SK-N-SH (cell line): ENCODE results near the gene MCTP1.

Experiments used
- GABPA ChIP-seq: IDR thresholded peaks from 2 replicates; pipeline ENCODE4 v1.4.0; 2012; ENCODE audit warnings: low read depth, mild to moderate bottlenecking
- TF ChIP-seq, protein P1 (sequence below): fragments of 200-600 bp; sonication (generic); IDR thresholded peaks from 2 replicates; pipeline ENCODE4 v1.6.1; 2017; ENCODE audit warnings: antibody characterized with exemption, mild to moderate bottlenecking, moderate library complexity

DNA sequence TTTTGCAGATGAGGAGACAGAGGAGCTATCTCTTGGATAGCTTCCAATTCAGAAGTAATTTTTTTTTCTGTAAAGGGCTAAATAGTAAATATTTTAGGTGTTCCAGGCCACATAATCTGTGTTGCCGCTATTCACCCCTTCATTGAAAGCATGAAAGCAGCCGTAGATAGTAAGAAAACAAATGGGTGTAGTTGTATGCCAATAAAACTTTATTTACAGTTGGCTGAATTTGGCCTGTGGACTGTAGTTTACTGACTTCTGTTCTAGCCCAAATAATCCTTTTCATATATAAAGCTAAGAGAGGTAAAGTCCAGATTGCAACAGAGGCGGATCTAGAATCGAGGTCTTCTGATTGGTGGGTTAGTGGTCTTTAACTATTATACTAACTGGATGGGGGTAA lies 537.5 kb downstream of the MCTP1 start:
- no peak for TF ChIP-seq GABPA
- TF ChIP-seq, protein P1, sequence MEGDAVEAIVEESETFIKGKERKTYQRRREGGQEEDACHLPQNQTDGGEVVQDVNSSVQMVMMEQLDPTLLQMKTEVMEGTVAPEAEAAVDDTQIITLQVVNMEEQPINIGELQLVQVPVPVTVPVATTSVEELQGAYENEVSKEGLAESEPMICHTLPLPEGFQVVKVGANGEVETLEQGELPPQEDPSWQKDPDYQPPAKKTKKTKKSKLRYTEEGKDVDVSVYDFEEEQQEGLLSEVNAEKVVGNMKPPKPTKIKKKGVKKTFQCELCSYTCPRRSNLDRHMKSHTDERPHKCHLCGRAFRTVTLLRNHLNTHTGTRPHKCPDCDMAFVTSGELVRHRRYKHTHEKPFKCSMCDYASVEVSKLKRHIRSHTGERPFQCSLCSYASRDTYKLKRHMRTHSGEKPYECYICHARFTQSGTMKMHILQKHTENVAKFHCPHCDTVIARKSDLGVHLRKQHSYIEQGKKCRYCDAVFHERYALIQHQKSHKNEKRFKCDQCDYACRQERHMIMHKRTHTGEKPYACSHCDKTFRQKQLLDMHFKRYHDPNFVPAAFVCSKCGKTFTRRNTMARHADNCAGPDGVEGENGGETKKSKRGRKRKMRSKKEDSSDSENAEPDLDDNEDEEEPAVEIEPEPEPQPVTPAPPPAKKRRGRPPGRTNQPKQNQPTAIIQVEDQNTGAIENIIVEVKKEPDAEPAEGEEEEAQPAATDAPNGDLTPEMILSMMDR: no peak
